HEK293 (cell line): ENCODE results near the gene MRPL34.

Experiments
- CTCF ChIA-PET: fragments of 350-600 bp; formaldehyde crosslinking; extraction: SDS; loops from one replicate; lab custom pipeline; 2021; ENCODE audit warnings: antibody characterized with exemption; lab: Yijun Ruan, JAX
- POLR2A ChIA-PET: fragments of 300-600 bp; formaldehyde crosslinking; extraction: SDS; loops from one replicate; lab custom pipeline; 2020; ENCODE audit warnings: antibody characterized with exemption, inconsistent platforms; lab: Yijun Ruan, JAX
- H3K27ac ChIP-seq: fragments of 200-500 bp; sonication (Bioruptor generic); 2 replicates; pipeline ENCODE4 v1.5.1; 2014; ENCODE audit warnings: low read depth, low read length, control low read depth, inconsistent platforms; ENCODE audit errors: extremely low read depth
- H3K36me3 ChIP-seq, 2 experiments: fragments of 200-500 bp in 1 of 2; sonication (Bioruptor generic) in 1 of 2; 1 replicate in 1 of 2; 2 replicates in 1 of 2; pipeline ENCODE4 v1.5.1; 2014 to 2017; ENCODE audit warnings: inconsistent platforms in 2 of 2, low read length in 2 of 2; ENCODE audit not compliant: control insufficient read depth in 2 of 2, insufficient read depth in 1 of 2
- H3K4me1 ChIP-seq: fragments of 200-500 bp; sonication (Bioruptor generic); 2 replicates; pipeline ENCODE4 v1.5.1; 2014; ENCODE audit warnings: mild to moderate bottlenecking, low read length, inconsistent platforms; ENCODE audit not compliant: control insufficient read depth, insufficient read depth
- H3K4me3 ChIP-seq: 2 replicates; pipeline ENCODE4 v1.5.1; 2011; ENCODE audit warnings: low read depth, mild to moderate bottlenecking, control low read depth, low read length, moderate library complexity
- H3K9me3 ChIP-seq: fragments of 200-500 bp; sonication (Bioruptor generic); 2 replicates; pipeline ENCODE4 v1.5.1; 2014; ENCODE audit warnings: low read depth, low read length, inconsistent platforms; ENCODE audit not compliant: control insufficient read depth, insufficient read depth
- EGR2 ChIP-seq: fragments of 450-650 bp; formaldehyde crosslinking; IDR thresholded peaks from 2 replicates; pipeline ENCODE4 v1.5.1; 2016; ENCODE audit warnings: low read depth, missing biosample characterization, missing genetic modification characterization
- GLI2 ChIP-seq: fragments of 450-650 bp; formaldehyde crosslinking; IDR thresholded peaks from 2 replicates; pipeline ENCODE4; 2017; ENCODE audit warnings: missing biosample characterization, missing genetic modification characterization, low read depth, borderline replicate concordance
- HOXA7 ChIP-seq: sonication (generic); formaldehyde crosslinking; IDR thresholded peaks from 2 replicates; pipeline ENCODE4 v1.8.1; 2022; ENCODE audit warnings: missing genetic modification reagents, borderline replicate concordance
- IKZF3 ChIP-seq: fragments of 450-650 bp; IDR thresholded peaks from 2 replicates; pipeline ENCODE4 v1.5.0; 2018; ENCODE audit warnings: missing biosample characterization, mild to moderate bottlenecking, missing genetic modification characterization, moderate library complexity
- KLF9 ChIP-seq: fragments of 450-650 bp; formaldehyde crosslinking; IDR thresholded peaks from 2 replicates; pipeline ENCODE4 v1.5.1; 2016; ENCODE audit warnings: missing biosample characterization, missing genetic modification characterization, low read depth
- SALL2 ChIP-seq: fragments of 450-650 bp; formaldehyde crosslinking; IDR thresholded peaks from 2 replicates; pipeline ENCODE4 v1.5.0; 2017; ENCODE audit warnings: missing biosample characterization, mild to moderate bottlenecking, missing genetic modification characterization, borderline replicate concordance
- SP2 ChIP-seq: fragments of 450-650 bp; formaldehyde crosslinking; IDR thresholded peaks from 2 replicates; pipeline ENCODE4 v1.5.1; 2016; ENCODE audit warnings: missing biosample characterization, missing genetic modification characterization
- YY1 ChIP-seq: fragments of 450-650 bp; formaldehyde crosslinking; IDR thresholded peaks from 2 replicates; pipeline ENCODE4 v1.5.1; 2018; ENCODE audit warnings: missing biosample characterization, missing genetic modification characterization
- ZBTB21 ChIP-seq: fragments of 450-650 bp; formaldehyde crosslinking; IDR thresholded peaks from 2 replicates; pipeline ENCODE4 v1.5.1; 2017; ENCODE audit warnings: missing biosample characterization, missing genetic modification characterization
- ZBTB48 ChIP-seq: fragments of 450-650 bp; formaldehyde crosslinking; IDR thresholded peaks from 2 replicates; pipeline ENCODE4 v1.5.1; 2016; ENCODE audit warnings: missing biosample characterization, missing genetic modification characterization
- ZBTB8A ChIP-seq: fragments of 450-650 bp; formaldehyde crosslinking; IDR thresholded peaks from 2 replicates; pipeline ENCODE4 v1.5.1; 2016; ENCODE audit warnings: missing biosample characterization, missing genetic modification characterization
- ZFP41 ChIP-seq: fragments of 450-650 bp; formaldehyde crosslinking; IDR thresholded peaks from 2 replicates; pipeline ENCODE4 v1.5.1; 2016; ENCODE audit warnings: missing biosample characterization, missing genetic modification characterization, borderline replicate concordance
- ZNF221 ChIP-seq: fragments of 450-650 bp; formaldehyde crosslinking; IDR thresholded peaks from 2 replicates; pipeline ENCODE4 v1.5.1; 2017; ENCODE audit warnings: missing biosample characterization, missing genetic modification characterization, borderline replicate concordance
- ZNF23 ChIP-seq: fragments of 450-650 bp; formaldehyde crosslinking; IDR thresholded peaks from 2 replicates; pipeline ENCODE4 v1.5.1; 2016; ENCODE audit warnings: missing biosample characterization, missing genetic modification characterization, borderline replicate concordance
- ZNF24 ChIP-seq: fragments of 450-650 bp; formaldehyde crosslinking; IDR thresholded peaks from 2 replicates; pipeline ENCODE4 v1.5.1; 2016; ENCODE audit warnings: missing biosample characterization, missing genetic modification characterization
- ZNF510 ChIP-seq: fragments of 450-650 bp; formaldehyde crosslinking; IDR thresholded peaks from 2 replicates; pipeline ENCODE4 v1.5.1; 2018; ENCODE audit warnings: mild to moderate bottlenecking, missing genetic modification characterization, missing biosample characterization; ENCODE audit not compliant: insufficient replicate concordance
- ZNF548 ChIP-seq: fragments of 450-650 bp; formaldehyde crosslinking; IDR thresholded peaks from 2 replicates; pipeline ENCODE4 v1.5.1; 2016; ENCODE audit warnings: missing biosample characterization, missing genetic modification characterization
- ZNF768 ChIP-seq: fragments of 450-650 bp; formaldehyde crosslinking; IDR thresholded peaks from 2 replicates; pipeline ENCODE4 v1.5.1; 2018; ENCODE audit warnings: missing biosample characterization, mild to moderate bottlenecking, missing genetic modification characterization
- ZNF776 ChIP-seq: fragments of 450-650 bp; formaldehyde crosslinking; IDR thresholded peaks from 2 replicates; pipeline ENCODE4 v1.5.0; 2017; ENCODE audit warnings: missing biosample characterization, missing genetic modification characterization, borderline replicate concordance
- ZNF843 ChIP-seq: fragments of 450-650 bp; formaldehyde crosslinking; IDR thresholded peaks from 2 replicates; pipeline ENCODE4 v1.5.1; 2016; ENCODE audit warnings: missing biosample characterization, missing genetic modification characterization
- TF ChIP-seq, protein P1 (sequence below): fragments of 450-650 bp; formaldehyde crosslinking; IDR thresholded peaks from 2 replicates; pipeline ENCODE4 v1.5.1; 2016; ENCODE audit warnings: missing biosample characterization, missing genetic modification characterization
- TF ChIP-seq, protein P2 (sequence below): fragments of 450-650 bp; formaldehyde crosslinking; IDR thresholded peaks from 2 replicates; pipeline ENCODE4 v1.5.1; 2016; ENCODE audit warnings: missing biosample characterization, missing genetic modification characterization
- TF ChIP-seq, protein P3 (sequence below): IDR thresholded peaks from 2 replicates; pipeline ENCODE4 v1.6.1; 2011; ENCODE audit warnings: mild to moderate bottlenecking, low read depth, low read length, borderline replicate concordance
- TF ChIP-seq, protein P4 (sequence below): fragments of 450-650 bp; formaldehyde crosslinking; IDR thresholded peaks from 2 replicates; pipeline ENCODE4 v1.5.1; 2016; ENCODE audit warnings: missing biosample characterization, missing genetic modification characterization
- TF ChIP-seq, protein P5 (sequence below): fragments of 450-650 bp; formaldehyde crosslinking; optimal IDR thresholded peaks from 2 replicates; pipeline ENCODE3; 2016; ENCODE audit warnings: missing biosample characterization, mild to moderate bottlenecking, missing genetic modification characterization

Gene MRPL34

DNA sequence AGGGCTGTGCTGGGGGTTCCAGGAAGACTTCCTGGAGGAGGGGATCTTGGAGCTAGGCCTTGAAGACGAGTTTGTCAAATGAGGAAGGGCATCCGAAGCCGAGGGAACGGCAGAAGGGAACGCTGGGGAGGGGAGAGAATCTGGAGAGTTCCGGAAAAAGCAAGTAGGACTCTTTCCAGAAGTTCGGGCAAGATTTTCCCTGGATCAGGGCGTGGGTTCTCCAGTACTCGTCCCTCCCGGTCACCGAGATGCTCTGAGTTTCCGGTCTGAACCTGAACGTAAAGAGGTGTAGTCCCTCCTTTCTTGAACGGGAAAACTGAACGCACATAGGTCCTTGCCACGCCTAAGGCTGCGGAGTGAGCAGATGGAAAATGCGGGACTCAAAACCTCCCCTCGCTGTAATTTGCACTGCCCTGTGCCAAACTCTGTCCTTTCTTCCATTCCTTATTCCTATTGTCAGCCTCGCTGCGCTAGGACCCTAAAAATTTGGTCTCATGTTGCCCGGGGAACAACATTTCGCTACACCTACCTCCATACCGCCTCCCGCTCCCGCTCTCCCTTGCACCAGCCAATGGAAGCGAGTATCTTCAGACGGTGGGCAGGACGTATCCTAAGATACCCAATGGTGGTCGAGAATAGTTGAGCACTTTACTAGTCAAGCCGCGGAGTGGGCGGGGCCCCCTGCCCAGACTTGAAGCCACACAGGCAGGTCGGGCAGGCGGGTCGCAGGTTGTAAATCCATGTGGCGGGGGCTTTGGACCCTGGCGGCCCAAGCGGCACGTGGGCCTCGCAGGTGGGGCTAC lies 31.4 kb downstream of the MRPL34 start, which contains the start of gene GTPBP3:
GTPBP3 (plus strand) TSS at position 682 of the 803 bp plus-strand sequence; CDS start at position 741, 59 bp downstream.
- Histone ChIP-seq H3K36me3 (peaks cover 0 to 38% of the 10 kb centered on the region in 2 experiments; a peak in 2 of 3 replicates), H3K4me1 (peaks cover 8% of the 10 kb centered on the region), H3K27ac (peak within 1 kb of the TSS; percentile 63), H3K4me3 (peak within 1 kb of the TSS; percentile 74), H3K9me3 (no peaks in the 10 kb centered on the region)
- ChIA-PET CTCF (interaction anchor here (0.6 to 1.6 kb wide), 5 partner anchors 24 to 160 kb away, joined by 3 to 5 read pairs (median 3); no protein-coding TSS in a partner anchor), POLR2A (interaction anchor here (1.2 to 7.6 kb wide), 2 partner anchors 19 to 28 kb away, joined by 5 to 64 read pairs; partner anchors contain the start of gene DDA1)
- TF ChIP-seq ZNF23, result no peak; the same call in 1 of the 2 replicates
- TF ChIP-seq ZNF221, result no peak
- no peak for TF ChIP-seq HOXA7 (CRISPR knock-in tag)
- peak; percentile 87 for TF ChIP-seq EGR2
- TF ChIP-seq GLI2 (tag by site-specific recombination), result no peak
- TF ChIP-seq ZBTB21 (tag by site-specific recombination), result peak; percentile 82; the same call in 1 of the 2 replicates
- TF ChIP-seq ZNF24 (tag by site-specific recombination), result peak; percentile 82; the same call in 1 of the 2 replicates
- TF ChIP-seq KLF9, result peak; percentile 98
- TF ChIP-seq ZNF843, result peak; percentile 48; the same call in 1 of the 2 replicates
- TF ChIP-seq ZNF548, result no peak
- TF ChIP-seq, protein P1, sequence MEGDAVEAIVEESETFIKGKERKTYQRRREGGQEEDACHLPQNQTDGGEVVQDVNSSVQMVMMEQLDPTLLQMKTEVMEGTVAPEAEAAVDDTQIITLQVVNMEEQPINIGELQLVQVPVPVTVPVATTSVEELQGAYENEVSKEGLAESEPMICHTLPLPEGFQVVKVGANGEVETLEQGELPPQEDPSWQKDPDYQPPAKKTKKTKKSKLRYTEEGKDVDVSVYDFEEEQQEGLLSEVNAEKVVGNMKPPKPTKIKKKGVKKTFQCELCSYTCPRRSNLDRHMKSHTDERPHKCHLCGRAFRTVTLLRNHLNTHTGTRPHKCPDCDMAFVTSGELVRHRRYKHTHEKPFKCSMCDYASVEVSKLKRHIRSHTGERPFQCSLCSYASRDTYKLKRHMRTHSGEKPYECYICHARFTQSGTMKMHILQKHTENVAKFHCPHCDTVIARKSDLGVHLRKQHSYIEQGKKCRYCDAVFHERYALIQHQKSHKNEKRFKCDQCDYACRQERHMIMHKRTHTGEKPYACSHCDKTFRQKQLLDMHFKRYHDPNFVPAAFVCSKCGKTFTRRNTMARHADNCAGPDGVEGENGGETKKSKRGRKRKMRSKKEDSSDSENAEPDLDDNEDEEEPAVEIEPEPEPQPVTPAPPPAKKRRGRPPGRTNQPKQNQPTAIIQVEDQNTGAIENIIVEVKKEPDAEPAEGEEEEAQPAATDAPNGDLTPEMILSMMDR, result peak; percentile 8; the same call in 1 of the 2 replicates
- TF ChIP-seq, protein P2, sequence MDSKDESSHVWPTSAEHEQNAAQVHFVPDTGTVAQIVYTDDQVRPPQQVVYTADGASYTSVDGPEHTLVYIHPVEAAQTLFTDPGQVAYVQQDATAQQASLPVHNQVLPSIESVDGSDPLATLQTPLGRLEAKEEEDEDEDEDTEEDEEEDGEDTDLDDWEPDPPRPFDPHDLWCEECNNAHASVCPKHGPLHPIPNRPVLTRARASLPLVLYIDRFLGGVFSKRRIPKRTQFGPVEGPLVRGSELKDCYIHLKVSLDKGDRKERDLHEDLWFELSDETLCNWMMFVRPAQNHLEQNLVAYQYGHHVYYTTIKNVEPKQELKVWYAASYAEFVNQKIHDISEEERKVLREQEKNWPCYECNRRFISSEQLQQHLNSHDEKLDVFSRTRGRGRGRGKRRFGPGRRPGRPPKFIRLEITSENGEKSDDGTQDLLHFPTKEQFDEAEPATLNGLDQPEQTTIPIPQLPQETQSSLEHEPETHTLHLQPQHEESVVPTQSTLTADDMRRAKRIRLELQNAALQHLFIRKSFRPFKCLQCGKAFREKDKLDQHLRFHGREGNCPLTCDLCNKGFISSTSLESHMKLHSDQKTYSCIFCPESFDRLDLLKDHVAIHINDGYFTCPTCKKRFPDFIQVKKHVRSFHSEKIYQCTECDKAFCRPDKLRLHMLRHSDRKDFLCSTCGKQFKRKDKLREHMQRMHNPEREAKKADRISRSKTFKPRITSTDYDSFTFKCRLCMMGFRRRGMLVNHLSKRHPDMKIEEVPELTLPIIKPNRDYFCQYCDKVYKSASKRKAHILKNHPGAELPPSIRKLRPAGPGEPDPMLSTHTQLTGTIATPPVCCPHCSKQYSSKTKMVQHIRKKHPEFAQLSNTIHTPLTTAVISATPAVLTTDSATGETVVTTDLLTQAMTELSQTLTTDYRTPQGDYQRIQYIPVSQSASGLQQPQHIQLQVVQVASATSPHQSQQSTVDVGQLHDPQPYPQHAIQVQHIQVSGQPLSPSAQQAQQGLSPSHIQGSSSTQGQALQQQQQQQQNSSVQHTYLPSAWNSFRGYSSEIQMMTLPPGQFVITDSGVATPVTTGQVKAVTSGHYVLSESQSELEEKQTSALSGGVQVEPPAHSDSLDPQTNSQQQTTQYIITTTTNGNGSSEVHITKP, result peak; percentile 88
- TF ChIP-seq SALL2 (tag by site-specific recombination), result no peak
- TF ChIP-seq ZBTB8A (tag by site-specific recombination), result peak; percentile 40
- peak; percentile 98 for TF ChIP-seq YY1 (tag by site-specific recombination)
- TF ChIP-seq ZBTB48, result peak; percentile 92; the same call in 1 of the 2 replicates
- TF ChIP-seq SP2 (tag by site-specific recombination), result peak; percentile 100
- no peak for TF ChIP-seq ZFP41 (tag by site-specific recombination)
- TF ChIP-seq, protein P3, sequence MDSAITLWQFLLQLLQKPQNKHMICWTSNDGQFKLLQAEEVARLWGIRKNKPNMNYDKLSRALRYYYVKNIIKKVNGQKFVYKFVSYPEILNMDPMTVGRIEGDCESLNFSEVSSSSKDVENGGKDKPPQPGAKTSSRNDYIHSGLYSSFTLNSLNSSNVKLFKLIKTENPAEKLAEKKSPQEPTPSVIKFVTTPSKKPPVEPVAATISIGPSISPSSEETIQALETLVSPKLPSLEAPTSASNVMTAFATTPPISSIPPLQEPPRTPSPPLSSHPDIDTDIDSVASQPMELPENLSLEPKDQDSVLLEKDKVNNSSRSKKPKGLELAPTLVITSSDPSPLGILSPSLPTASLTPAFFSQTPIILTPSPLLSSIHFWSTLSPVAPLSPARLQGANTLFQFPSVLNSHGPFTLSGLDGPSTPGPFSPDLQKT, result peak; percentile 68; the same call in 1 of the 2 replicates
- no peak for TF ChIP-seq ZNF510 (tag by site-specific recombination)
- TF ChIP-seq, protein P4, sequence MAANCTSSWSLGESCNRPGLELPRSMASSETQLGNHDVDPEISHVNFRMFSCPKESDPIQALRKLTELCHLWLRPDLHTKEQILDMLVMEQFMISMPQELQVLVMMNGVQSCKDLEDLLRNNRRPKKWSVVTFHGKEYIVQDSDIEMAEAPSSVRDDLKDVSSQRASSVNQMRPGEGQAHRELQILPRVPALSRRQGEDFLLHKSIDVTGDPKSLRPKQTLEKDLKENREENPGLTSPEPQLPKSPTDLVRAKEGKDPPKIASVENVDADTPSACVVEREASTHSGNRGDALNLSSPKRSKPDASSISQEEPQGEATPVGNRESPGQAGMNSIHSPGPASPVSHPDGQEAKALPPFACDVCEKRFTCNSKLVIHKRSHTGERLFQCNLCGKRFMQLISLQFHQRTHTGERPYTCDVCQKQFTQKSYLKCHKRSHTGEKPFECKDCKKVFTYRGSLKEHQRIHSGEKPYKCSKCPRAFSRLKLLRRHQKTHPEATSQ (tag by site-specific recombination), result peak; percentile 77
- TF ChIP-seq ZNF776 (tag by site-specific recombination), result no peak
- peak; percentile 99 for TF ChIP-seq IKZF3 (tag by site-specific recombination)
- TF ChIP-seq ZNF768 (tag by site-specific recombination), result peak; percentile 71; the same call in 1 of the 2 replicates
- TF ChIP-seq, protein P5, sequence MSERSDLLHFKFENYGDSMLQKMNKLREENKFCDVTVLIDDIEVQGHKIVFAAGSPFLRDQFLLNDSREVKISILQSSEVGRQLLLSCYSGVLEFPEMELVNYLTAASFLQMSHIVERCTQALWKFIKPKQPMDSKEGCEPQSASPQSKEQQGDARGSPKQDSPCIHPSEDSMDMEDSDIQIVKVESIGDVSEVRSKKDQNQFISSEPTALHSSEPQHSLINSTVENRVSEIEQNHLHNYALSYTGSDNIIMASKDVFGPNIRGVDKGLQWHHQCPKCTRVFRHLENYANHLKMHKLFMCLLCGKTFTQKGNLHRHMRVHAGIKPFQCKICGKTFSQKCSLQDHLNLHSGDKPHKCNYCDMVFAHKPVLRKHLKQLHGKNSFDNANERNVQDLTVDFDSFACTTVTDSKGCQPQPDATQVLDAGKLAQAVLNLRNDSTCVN (tag by site-specific recombination), result no peak
